H9 (cell line): ENCODE results near the gene EHHADH. TPM values are rescaled to one million over a fixed set of nuclear protein-coding genes. Genes with fewer than 3 reads are reported as not detected.

ENCODE experiments used
- DNase-seq: peaks from one replicate; pipeline ENCODE4 v3.0.0-alpha.2; 2017
- H2AFZ ChIP-seq: one replicate; pipeline ENCODE4 v1.6.1; 2013; ENCODE audit warnings: mild to moderate bottlenecking, low read length, control low read depth, moderate library complexity
- H2AK5ac ChIP-seq: 2 replicates; pipeline ENCODE4 v1.6.1; 2013; ENCODE audit warnings: low read length, control low read depth, mixed read lengths; ENCODE audit not compliant: insufficient read length
- H2BK120ac ChIP-seq: one replicate; pipeline ENCODE4 v1.6.1; 2013; ENCODE audit warnings: low read depth, mild to moderate bottlenecking, low read length, control low read depth, inconsistent platforms; ENCODE audit not compliant: poor library complexity, severe bottlenecking
- H2BK12ac ChIP-seq: 2 replicates; pipeline ENCODE4 v1.6.1; 2013; ENCODE audit warnings: low read length, control low read depth, mixed read lengths, low read depth; ENCODE audit not compliant: insufficient read length
- H2BK15ac ChIP-seq: 2 replicates; pipeline ENCODE4 v1.6.1; 2013; ENCODE audit warnings: low read depth, low read length, control low read depth
- H2BK20ac ChIP-seq: one replicate; pipeline ENCODE4 v1.6.1; 2013; ENCODE audit warnings: low read depth, mild to moderate bottlenecking, low read length, control low read depth, inconsistent platforms; ENCODE audit not compliant: poor library complexity, severe bottlenecking
- H2BK5ac ChIP-seq: 2 replicates; pipeline ENCODE4 v1.6.1; 2013; ENCODE audit warnings: low read length, control low read depth, mixed read lengths; ENCODE audit not compliant: insufficient read length
- H3K14ac ChIP-seq: 2 replicates; pipeline ENCODE4 v1.6.1; 2013; ENCODE audit warnings: low read length, control low read depth; ENCODE audit not compliant: insufficient read depth
- H3K18ac ChIP-seq: 2 replicates; pipeline ENCODE4 v1.6.1; 2013; ENCODE audit warnings: low read depth, mild to moderate bottlenecking, mixed read lengths, low read length, control low read depth; ENCODE audit not compliant: insufficient read length
- H3K23ac ChIP-seq: 2 replicates; pipeline ENCODE4 v1.6.1; 2013; ENCODE audit warnings: low read length, control low read depth, mixed read lengths, low read depth; ENCODE audit not compliant: insufficient read length
- H3K23me2 ChIP-seq: 2 replicates; pipeline ENCODE4 v1.6.1; 2013; ENCODE audit warnings: low read depth, mild to moderate bottlenecking, mixed read lengths, low read length, control low read depth; ENCODE audit not compliant: insufficient read length, poor library complexity, severe bottlenecking
- H3K27ac ChIP-seq: 2 replicates; pipeline ENCODE4 v1.5.1; 2013; ENCODE audit warnings: low read length, control low read depth, mixed read lengths, low read depth; ENCODE audit not compliant: insufficient read length
- H3K27me3 ChIP-seq: 2 replicates; pipeline ENCODE4 v1.6.1; 2013; ENCODE audit warnings: low read length, control low read depth, inconsistent platforms; ENCODE audit not compliant: insufficient read depth
- H3K4ac ChIP-seq: 2 replicates; pipeline ENCODE4 v1.6.1; 2013; ENCODE audit warnings: low read depth, mild to moderate bottlenecking, control low read depth, inconsistent platforms, low read length, moderate library complexity
- H3K4me1 ChIP-seq: 2 replicates; pipeline ENCODE4 v1.6.1; 2013; ENCODE audit warnings: low read length, control low read depth, inconsistent platforms; ENCODE audit not compliant: insufficient read depth
- H3K4me2 ChIP-seq: 2 replicates; pipeline ENCODE4 v1.6.1; 2013; ENCODE audit warnings: low read length, control low read depth, mixed read lengths; ENCODE audit not compliant: insufficient read length, insufficient read depth
- H3K56ac ChIP-seq: 2 replicates; pipeline ENCODE4 v1.6.1; 2013; ENCODE audit warnings: low read depth, mild to moderate bottlenecking, mixed read lengths, low read length, control low read depth; ENCODE audit not compliant: insufficient read length
- H3K79me1 ChIP-seq: 2 replicates; pipeline ENCODE4 v1.6.1; 2013; ENCODE audit warnings: low read depth, mild to moderate bottlenecking, moderate library complexity, low read length, control low read depth, inconsistent platforms; ENCODE audit not compliant: insufficient read depth, poor library complexity, severe bottlenecking
- H3K79me2 ChIP-seq: 2 replicates; pipeline ENCODE4 v1.6.1; 2013; ENCODE audit warnings: low read length, control low read depth, inconsistent platforms; ENCODE audit not compliant: insufficient read depth
- H3K9ac ChIP-seq: 2 replicates; pipeline ENCODE4 v1.6.1; 2013; ENCODE audit warnings: low read length, control low read depth, mixed read lengths; ENCODE audit not compliant: insufficient read length; ENCODE audit errors: extremely low read depth
- H3K9me3 ChIP-seq: one replicate; pipeline ENCODE4 v1.6.1; 2013; ENCODE audit warnings: low read depth, low read length, inconsistent platforms; ENCODE audit not compliant: control insufficient read depth
- H3T11ph ChIP-seq: one replicate; pipeline ENCODE4 v1.6.1; 2013; ENCODE audit warnings: mild to moderate bottlenecking, low read length, control low read depth, inconsistent platforms
- H4K20me1 ChIP-seq: one replicate; pipeline ENCODE4 v1.6.1; 2013; ENCODE audit not compliant: control insufficient read depth, insufficient read length, insufficient read depth
- H4K5ac ChIP-seq: 2 replicates; pipeline ENCODE4 v1.6.1; 2013; ENCODE audit warnings: low read depth, mild to moderate bottlenecking, mixed read lengths, low read length, control low read depth; ENCODE audit not compliant: insufficient read length
- H4K8ac ChIP-seq: replicated peaks from 2 replicates; pipeline ENCODE4 v1.6.1; 2013; ENCODE audit warnings: low read length, control low read depth, mixed read lengths, low read depth; ENCODE audit not compliant: insufficient read length
- H4K91ac ChIP-seq: 2 replicates; pipeline ENCODE4 v1.6.1; 2013; ENCODE audit warnings: low read depth, mild to moderate bottlenecking, moderate library complexity, mixed read lengths, low read length, control low read depth; ENCODE audit not compliant: insufficient read length
- H3K27ac Mint-ChIP-seq, 3 experiments: 2 replicates in 2 of 3; 3 replicates in 1 of 3; pipeline ENCODE4 v1.8.0; 2020 to 2021; ENCODE audit warnings: mixed read lengths in 3 of 3, mild to moderate bottlenecking in 1 of 3, moderate library complexity in 1 of 3
- H3K27me3 Mint-ChIP-seq: 2 replicates; pipeline ENCODE4 v1.8.0; 2021; ENCODE audit warnings: low read depth, mild to moderate bottlenecking, moderate library complexity, mixed read lengths
- H3K36me3 Mint-ChIP-seq, 3 experiments: 2 replicates in 2 of 3; 3 replicates in 1 of 3; pipeline ENCODE4 v1.8.0; 2020 to 2021; ENCODE audit warnings: low read depth in 3 of 3, mixed read lengths in 3 of 3; ENCODE audit not compliant: insufficient read depth in 1 of 3
- H3K4me1 Mint-ChIP-seq, 2 experiments: 2 replicates each; pipeline ENCODE4 v1.8.0; 2020; ENCODE audit warnings: mixed read lengths in 2 of 2
- H3K4me3 Mint-ChIP-seq, 2 experiments: 2 replicates in 1 of 2; 3 replicates in 1 of 2; pipeline ENCODE4 v1.8.0; 2020 to 2021; ENCODE audit warnings: mild to moderate bottlenecking in 2 of 2, mixed read lengths in 2 of 2, moderate library complexity in 1 of 2
- H3K9me3 Mint-ChIP-seq, 2 experiments: 2 replicates in 1 of 2; 3 replicates in 1 of 2; pipeline ENCODE4 v1.8.0; 2020; ENCODE audit warnings: mild to moderate bottlenecking in 2 of 2, mixed read lengths in 2 of 2, moderate library complexity in 1 of 2
- CTCF ChIP-seq: fragments of 200-600 bp; sonication (generic); conservative IDR thresholded peaks from 3 replicates; pipeline ENCODE4 v1.8.0; 2021; ENCODE audit warnings: antibody characterized with exemption, mild to moderate bottlenecking
- WGBS: extraction: QIAGEN DNeasy Blood & Tissue Kit; methylation state at CpG from one replicate; pipeline ENCODE4 v1.1.7; 2013; ENCODE audit warnings: missing lambda C conversion rate, low lambda C conversion rate, mixed read lengths; ENCODE audit not compliant: insufficient read length; ENCODE audit errors: extremely low coverage; 5-methylcytosine and 5-hydroxymethylcytosine counted together
- total RNA-seq: library from RNA; stranded (reverse); gene quantifications from 2 replicates; pipeline ENCODE4 v1.2.1, GENCODE V29; 2021

Gene EHHADH
- total RNA-seq, 1 experiment from 2014 or later, result 2.1 TPM

- Mint-ChIP-seq H3K36me3 (no peaks in the 10 kb centered on the region), H3K27ac (peak overlapping the region; percentile 71 to 96 (median 92); a peak in 5 of 7 replicates), H3K9me3 (no peaks in the 10 kb centered on the region), H3K27me3 (no peaks in the 10 kb centered on the region), H3K4me3 (peak overlapping the region in 1 of 2 experiments; percentile 2; a peak in 3 of 5 replicates), H3K4me1 (peaks cover 12 to 20% of the 10 kb centered on the region in 2 experiments)
- Histone ChIP-seq H2BK12ac (peak overlapping the region; percentile 1), H3K9ac (no peak overlapping the region), H2BK20ac (no peak overlapping the region), H3K23ac (no peak overlapping the region), H4K8ac (no peak overlapping the region), H3K56ac (no peak overlapping the region), H3K4ac (no peak overlapping the region), H3K14ac (peak overlapping the region; percentile 88; the same call in 1 of the 2 replicates), H3K27me3 (no peaks in the 10 kb centered on the region), H3K79me1 (no peaks in the 10 kb centered on the region), H4K91ac (no peak overlapping the region), H2AFZ (peak overlapping the region; percentile 99), H3T11ph (no peak overlapping the region), H3K4me1 (no peaks in the 10 kb centered on the region), H3K79me2 (no peaks in the 10 kb centered on the region), H3K18ac (peak overlapping the region; percentile 85), H3K23me2 (no peaks in the 10 kb centered on the region), H3K27ac (no peak overlapping the region), H3K4me2 (peak overlapping the region; percentile 37), H2BK15ac (no peak overlapping the region), H4K20me1 (no peaks in the 10 kb centered on the region), H3K9me3 (no peaks in the 10 kb centered on the region), H2BK5ac (no peak overlapping the region), H2BK120ac (no peak overlapping the region), H2AK5ac (no peak overlapping the region), H4K5ac (no peak overlapping the region)
- WGBS, result no CpG with 5 or more reads among the region's 15 CpGs
- no peak for TF ChIP-seq CTCF
- DNase-seq, result peak; percentile 52
Measured at GRCh38 chr3:185175370-185175987, 78.4 kb downstream of the EHHADH start.
